MCF 10A (cell line): ENCODE measurements around the gene STKLD1. TPM values are rescaled to one million over a fixed set of nuclear protein-coding genes. Genes with fewer than 3 reads are reported as not detected.

Experiments
- BruUV-seq: library from RNA; stranded (reverse); fragments of 400-500 nt; replicated peaks from 2 replicates; lab custom pipeline; 2021; lab: Mats Ljungman, UMichigan
- CTCF ChIA-PET: fragments of 300-600 bp; sonication (Branson Sonifier 250); formaldehyde crosslinking; extraction: SDS; loops from one replicate; lab custom pipeline; 2021; ENCODE audit warnings: antibody characterized with exemption, inconsistent platforms; lab: Yijun Ruan, JAX
- POLR2A ChIA-PET: fragments of 300-600, 350-650 bp; sonication (Branson Sonifier 250); formaldehyde crosslinking; extraction: SDS; loops from one replicate; lab custom pipeline; 2020; ENCODE audit warnings: antibody characterized with exemption, inconsistent platforms; lab: Yijun Ruan, JAX
- DNase-seq: peaks from one replicate; pipeline ENCODE4 v3.0.0-alpha.2; 2018; ENCODE audit not compliant: unreplicated experiment
- H3K27ac Mint-ChIP-seq: one replicate; pipeline ENCODE4 v1.8.0; 2022; ENCODE audit warnings: mild to moderate bottlenecking, low read depth, mixed read lengths; ENCODE audit not compliant: unreplicated experiment
- H3K27me3 Mint-ChIP-seq: one replicate; pipeline ENCODE4 v1.8.0; 2022; ENCODE audit warnings: mixed read lengths; ENCODE audit not compliant: insufficient read depth, unreplicated experiment
- H3K36me3 Mint-ChIP-seq: one replicate; pipeline ENCODE4 v1.8.0; 2022; ENCODE audit warnings: mild to moderate bottlenecking, moderate library complexity, mixed read lengths; ENCODE audit not compliant: insufficient read depth, unreplicated experiment
- H3K4me1 Mint-ChIP-seq: one replicate; pipeline ENCODE4 v1.8.0; 2022; ENCODE audit warnings: mixed read lengths; ENCODE audit not compliant: insufficient read depth, unreplicated experiment
- H3K4me3 Mint-ChIP-seq: one replicate; pipeline ENCODE4 v1.8.0; 2022; ENCODE audit warnings: mild to moderate bottlenecking, moderate library complexity, mixed read lengths; ENCODE audit not compliant: unreplicated experiment
- H3K9me3 Mint-ChIP-seq: one replicate; pipeline ENCODE4 v1.8.0; 2022; ENCODE audit warnings: mixed read lengths; ENCODE audit not compliant: unreplicated experiment
- CTCF ChIP-seq: fragments of 200-600 bp; IDR thresholded peaks from one replicate; pipeline ENCODE4 v1.8.0; 2022; ENCODE audit warnings: antibody characterized with exemption, mild to moderate bottlenecking; ENCODE audit not compliant: unreplicated experiment
- intact Hi-C: fragments of 100-400 bp; cut with micrococcal nuclease; formaldehyde crosslinking; loops from 2 replicates; pipeline ENCODE4 v1.14.1; 2022
- total RNA-seq: library from RNA; stranded (reverse); gene quantifications from 2 replicates; pipeline ENCODE4 v1.2.3, GENCODE V29; 2022

STKLD1 gene
- total RNA-seq, 1 experiment from 2014 or later: 1.3 TPM

- Mint-ChIP-seq H3K27me3 (no peaks in the 10 kb centered on the region), H3K9me3 (no peaks in the 10 kb centered on the region), H3K27ac (no peak overlapping the region), H3K4me3 (no peak overlapping the region), H3K4me1 (no peaks in the 10 kb centered on the region), H3K36me3 (no peaks in the 10 kb centered on the region)
- ChIA-PET POLR2A (no interaction called here), CTCF (interaction anchor here (0.7 to 1.3 kb wide), 2 partner anchors 9 to 411 kb away, joined by 3 to 4 read pairs; no protein-coding TSS in a partner anchor)
- no peak for TF ChIP-seq CTCF
- peak; percentile 18 for DNase-seq
- intact Hi-C loops: no loop called here
- BruUV-seq: no TSS peak
Observed at GRCh38 chr9:133453651-133454050, 77.5 kb downstream of the STKLD1 start.

GRCh38 chr9:133454325-133454724, 78.2 kb downstream of the STKLD1 start:
- ChIA-PET CTCF (interaction anchor here (1.3 kb wide), 1 partner anchor 10 kb away, joined by 3 read pairs; no protein-coding TSS in a partner anchor), POLR2A (no interaction called here)
- Mint-ChIP-seq H3K36me3 (no peaks in the 10 kb centered on the region), H3K4me3 (no peak overlapping the region), H3K27ac (no peak overlapping the region), H3K4me1 (no peaks in the 10 kb centered on the region), H3K9me3 (no peaks in the 10 kb centered on the region), H3K27me3 (no peaks in the 10 kb centered on the region)
- TF ChIP-seq CTCF: no peak
- intact Hi-C loops: no loop called here
- no TSS peak for BruUV-seq
- DNase-seq: no peak

GRCh38 chr9:133454943-133455673, 78.9 kb downstream of the STKLD1 start:
- Mint-ChIP-seq H3K27me3 (no peaks in the 10 kb centered on the region), H3K4me3 (no peak overlapping the region), H3K27ac (no peak overlapping the region), H3K36me3 (no peaks in the 10 kb centered on the region), H3K9me3 (no peaks in the 10 kb centered on the region), H3K4me1 (no peaks in the 10 kb centered on the region)
- no TSS peak for BruUV-seq
- intact Hi-C loops: no loop called here
- ChIA-PET CTCF (no interaction called here), POLR2A (no interaction called here)
- TF ChIP-seq CTCF: no peak
- no peak for DNase-seq

Other genes with a start within 250 kb of the STKLD1 start
- not detected in 2 replicates for gene GBGT1, start 212.5 kb upstream of the STKLD1 start, total RNA-seq
- not detected in 2 replicates for gene OBP2B, start 167.1 kb upstream of the STKLD1 start, total RNA-seq
- not detected in 2 replicates for gene ABO, start 101.2 kb upstream of the STKLD1 start, total RNA-seq
- gene SURF6, start 40.2 kb upstream of the STKLD1 start, total RNA-seq: 30.2 and 40.5 TPM in 2 replicates
- 29.3 and 32.6 TPM in 2 replicates for gene MED22, start 28.2 kb upstream of the STKLD1 start, total RNA-seq
- gene RPL7A, start 28.1 kb upstream of the STKLD1 start, total RNA-seq: 2,129 and 2,395 TPM in 2 replicates
- gene SURF1, start 19.9 kb upstream of the STKLD1 start, total RNA-seq: 30.8 and 31.2 TPM in 2 replicates
- 28.2 and 39.5 TPM in 2 replicates for gene SURF2, start 19.8 kb upstream of the STKLD1 start, total RNA-seq
- gene SURF4, start 306 bp upstream of the STKLD1 start, total RNA-seq: 198 and 226 TPM in 2 replicates
- 26.0 and 38.1 TPM in 2 replicates for gene REXO4, start 41.6 kb downstream of the STKLD1 start, total RNA-seq
- gene ADAMTS13, start 46.0 kb downstream of the STKLD1 start, total RNA-seq: 4.1 and 6.1 TPM in 2 replicates
- 1.5 and 3.4 TPM in 2 replicates for gene CACFD1, start 83.6 kb downstream of the STKLD1 start, total RNA-seq
- 0.32 and 0.42 TPM in 2 replicates for gene SLC2A6, start 102.7 kb downstream of the STKLD1 start, total RNA-seq
- gene MYMK, start 148.6 kb downstream of the STKLD1 start, total RNA-seq: not detected in 2 replicates
- not detected in 2 replicates for gene ADAMTSL2, start 158.3 kb downstream of the STKLD1 start, total RNA-seq
- not detected in 2 replicates for gene FAM163B, start 233.0 kb downstream of the STKLD1 start, total RNA-seq